ENCODE results near the gene MEN1. TPM values are rescaled to one million over a fixed set of nuclear protein-coding genes. Genes with fewer than 3 reads are reported as not detected.

Gene MEN1
- polyA plus RNA-seq, 3 donors, result 9.4 to 26.2 (median 10.0) TPM

DNA sequence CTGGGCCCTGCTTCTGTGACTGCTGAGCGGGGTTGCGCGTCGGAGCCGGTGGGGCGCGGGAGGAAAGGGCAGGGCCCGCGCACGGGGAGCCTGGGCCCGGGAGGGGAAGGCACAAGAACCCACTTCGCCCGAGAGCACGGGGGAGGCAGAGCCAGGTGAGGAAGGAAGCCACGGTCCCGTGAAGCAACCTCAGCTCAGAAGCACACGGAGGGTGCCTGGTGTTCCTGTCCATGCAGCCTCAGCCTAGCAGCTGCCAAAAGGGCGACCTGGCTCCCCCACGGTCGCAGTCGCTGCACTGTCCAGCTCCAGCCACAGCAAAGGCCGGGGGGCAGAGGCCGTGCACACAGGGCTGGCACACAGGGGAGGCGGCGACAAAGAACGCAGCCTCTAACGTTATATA is 43.4 kb upstream of the MEN1 start:
- no peak overlapping the region for H2AFZ ChIP-seq (ENCODE audit: insufficient read depth, low read depth, low read length, poor library complexity, severe bottlenecking)
- peak overlapping the region; percentile 23 for H3K9ac ChIP-seq (ENCODE audit: insufficient read depth, low read length, poor library complexity, severe bottlenecking)
- no peaks in the 10 kb centered on the region for H3K27me3 ChIP-seq (ENCODE audit: control insufficient read depth in 2 of 2, insufficient read depth in 2 of 2, low read length in 2 of 2)
- Mint-ChIP-seq H3K27ac (peak overlapping the region; percentile 18 to 97 (median 79)), H3K9me3 (peaks cover 0 to 2% (median 0%) of the 10 kb centered on the region in 7 donors), H3K36me3 (peaks cover 61 to 67% of the 10 kb centered on the region in 2 donors), H3K4me1 (peaks cover 86% of the 10 kb centered on the region), H3K27me3 (ENCODE audit: low read depth in 3 of 3) (peaks cover 2 to 11% (median 3%) of the 10 kb centered on the region in 3 donors), H3K4me3 (peak overlapping the region in 1 of 2 donors; percentile 47)
- DNase-seq, result no peak
- peaks cover 82 to 89% of the 10 kb centered on the region in 2 donors for H3K4me1 ChIP-seq (ENCODE audit: control insufficient read depth in 1 of 2, insufficient read depth in 2 of 2, low read length in 2 of 2)
- TF ChIP-seq, protein P1, sequence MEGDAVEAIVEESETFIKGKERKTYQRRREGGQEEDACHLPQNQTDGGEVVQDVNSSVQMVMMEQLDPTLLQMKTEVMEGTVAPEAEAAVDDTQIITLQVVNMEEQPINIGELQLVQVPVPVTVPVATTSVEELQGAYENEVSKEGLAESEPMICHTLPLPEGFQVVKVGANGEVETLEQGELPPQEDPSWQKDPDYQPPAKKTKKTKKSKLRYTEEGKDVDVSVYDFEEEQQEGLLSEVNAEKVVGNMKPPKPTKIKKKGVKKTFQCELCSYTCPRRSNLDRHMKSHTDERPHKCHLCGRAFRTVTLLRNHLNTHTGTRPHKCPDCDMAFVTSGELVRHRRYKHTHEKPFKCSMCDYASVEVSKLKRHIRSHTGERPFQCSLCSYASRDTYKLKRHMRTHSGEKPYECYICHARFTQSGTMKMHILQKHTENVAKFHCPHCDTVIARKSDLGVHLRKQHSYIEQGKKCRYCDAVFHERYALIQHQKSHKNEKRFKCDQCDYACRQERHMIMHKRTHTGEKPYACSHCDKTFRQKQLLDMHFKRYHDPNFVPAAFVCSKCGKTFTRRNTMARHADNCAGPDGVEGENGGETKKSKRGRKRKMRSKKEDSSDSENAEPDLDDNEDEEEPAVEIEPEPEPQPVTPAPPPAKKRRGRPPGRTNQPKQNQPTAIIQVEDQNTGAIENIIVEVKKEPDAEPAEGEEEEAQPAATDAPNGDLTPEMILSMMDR (IDR thresholded peaks at IDR 0.05), result no peak
- peaks cover 24 to 28% of the 10 kb centered on the region in 2 donors for H3K36me3 ChIP-seq (replicated peaks in 1 of 2; ENCODE audit: control insufficient read depth in 1 of 2, insufficient read depth in 2 of 2, low read length in 2 of 2)
- no peaks in the 10 kb centered on the region for H3K9me3 ChIP-seq (replicated peaks in 1 of 2; ENCODE audit: control insufficient read depth in 1 of 2, insufficient read depth in 1 of 2, low read length in 2 of 2)
- intact Hi-C loops (cut with micrococcal nuclease), result loop anchor here in 1 of 2 donors (2.0 kb wide), 1 partner anchor 35 kb away; no protein-coding TSS in a partner anchor
- H3K79me2 ChIP-seq (ENCODE audit: insufficient read depth, low read length), result peaks cover 35% of the 10 kb centered on the region
- 45% methylated on average over 19 of the region's 27 CpGs for whole genome bisulfite sequencing (ENCODE audit: insufficient coverage)
- H3K4me2 ChIP-seq (replicated peaks; ENCODE audit: extremely low read depth, low read length, poor library complexity, severe bottlenecking), result peak overlapping the region; percentile 48
- H3K4me3 ChIP-seq (replicated peaks in 1 of 3; ENCODE audit: low read depth in 2 of 3, low read length in 3 of 3), result peak overlapping the region in 1 of 3 experiments; percentile 1
- peaks cover 47% of the 10 kb centered on the region for H4K20me1 ChIP-seq (ENCODE audit: insufficient read depth, low read length)
- H3K27ac ChIP-seq (ENCODE audit: low read depth in 1 of 2, low read length in 2 of 2), result peak overlapping the region; percentile 6 to 20

DNA sequence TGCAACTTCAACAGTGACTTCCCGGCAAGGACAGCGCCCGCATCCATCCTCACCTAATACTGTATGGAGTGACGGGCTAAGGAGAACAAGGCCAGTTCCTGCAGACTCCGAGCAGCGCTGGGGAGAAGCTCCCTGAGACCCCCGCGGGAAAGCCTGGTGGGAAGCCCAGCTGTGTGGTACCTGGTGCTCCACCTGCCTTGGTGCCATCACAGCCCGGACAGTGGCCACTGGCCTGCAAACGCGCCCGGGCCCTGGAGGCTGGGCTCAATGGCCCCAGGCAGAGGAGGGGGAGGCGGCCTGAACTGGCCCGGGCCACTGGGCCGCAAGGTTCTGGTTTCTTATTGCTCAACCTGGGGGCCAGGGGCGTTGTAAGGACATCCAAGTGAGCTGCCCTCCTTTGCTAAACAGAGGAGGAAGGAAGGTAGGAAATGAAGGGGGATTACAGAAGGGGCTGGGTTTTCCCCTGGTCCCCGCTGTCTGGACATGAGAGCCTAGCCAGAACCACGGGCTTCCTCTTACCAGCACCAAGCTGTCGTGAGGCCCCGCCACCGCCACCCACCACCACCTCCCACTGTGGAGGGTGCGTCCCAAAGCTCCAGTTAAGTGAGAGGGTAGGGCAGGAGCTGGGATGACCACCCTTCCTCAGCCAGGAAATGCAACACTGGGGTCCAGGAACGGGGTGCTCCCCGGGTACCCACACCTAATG is 42.6 kb upstream of the MEN1 start:
- no peaks in the 10 kb centered on the region for H3K9me3 ChIP-seq (replicated peaks in 1 of 2; ENCODE audit: control insufficient read depth in 1 of 2, insufficient read depth in 1 of 2, low read length in 2 of 2)
- Mint-ChIP-seq H3K9me3 (peaks cover 0 to 2% (median 0%) of the 10 kb centered on the region in 7 donors), H3K27me3 (ENCODE audit: low read depth in 3 of 3) (peaks cover 0 to 12% (median 6%) of the 10 kb centered on the region in 3 donors), H3K27ac (peak overlapping the region; percentile 59 to 97 (median 79)), H3K36me3 (peaks cover 58 to 60% of the 10 kb centered on the region in 2 donors), H3K4me3 (peak overlapping the region in 1 of 2 donors; percentile 76), H3K4me1 (peaks cover 85% of the 10 kb centered on the region)
- peak overlapping the region in 1 of 3 experiments; percentile 1 for H3K4me3 ChIP-seq (replicated peaks in 1 of 3; ENCODE audit: low read depth in 2 of 3, low read length in 3 of 3)
- peaks cover 77 to 89% of the 10 kb centered on the region in 2 donors for H3K4me1 ChIP-seq (ENCODE audit: control insufficient read depth in 1 of 2, insufficient read depth in 2 of 2, low read length in 2 of 2)
- peaks cover 24 to 28% of the 10 kb centered on the region in 2 donors for H3K36me3 ChIP-seq (replicated peaks in 1 of 2; ENCODE audit: control insufficient read depth in 1 of 2, insufficient read depth in 2 of 2, low read length in 2 of 2)
- TF ChIP-seq, protein P1 (IDR thresholded peaks at IDR 0.05), result no peak
- DNase-seq, result peak; percentile 69 to 85 (median 73)
- H4K20me1 ChIP-seq (ENCODE audit: insufficient read depth, low read length), result peaks cover 48% of the 10 kb centered on the region
- peaks cover 28% of the 10 kb centered on the region for H3K79me2 ChIP-seq (ENCODE audit: insufficient read depth, low read length)
- H2AFZ ChIP-seq (ENCODE audit: insufficient read depth, low read depth, low read length, poor library complexity, severe bottlenecking), result no peak overlapping the region
- peak overlapping the region; percentile 23 for H3K9ac ChIP-seq (ENCODE audit: insufficient read depth, low read length, poor library complexity, severe bottlenecking)
- WGBS (ENCODE audit: insufficient coverage), result 73% methylated on average over 12 of the region's 24 CpGs
- intact Hi-C loops (cut with micrococcal nuclease), result no loop called here
- no peaks in the 10 kb centered on the region for H3K27me3 ChIP-seq (ENCODE audit: control insufficient read depth in 2 of 2, insufficient read depth in 2 of 2, low read length in 2 of 2)
- peak overlapping the region in 1 of 2 donors; percentile 20 for H3K27ac ChIP-seq (ENCODE audit: low read depth in 1 of 2, low read length in 2 of 2)
- peak overlapping the region; percentile 48 for H3K4me2 ChIP-seq (replicated peaks; ENCODE audit: extremely low read depth, low read length, poor library complexity, severe bottlenecking)
